Pericardium fibroblast (primary cell): ENCODE data around the gene NR2C2. TPM values are rescaled to one million over a fixed set of nuclear protein-coding genes. Genes with fewer than 3 reads are reported as not detected.

ENCODE experiments used
- total RNA-seq: library from RNA; depleted of rRNA; stranded (reverse); fragments of >200 nt; gene quantifications from 2 replicates; pipeline ENCODE4 v1.2.3, GENCODE V29; 2015

Gene NR2C2
- 11.7 and 23.1 TPM in 2 replicates for total RNA-seq

DNA sequence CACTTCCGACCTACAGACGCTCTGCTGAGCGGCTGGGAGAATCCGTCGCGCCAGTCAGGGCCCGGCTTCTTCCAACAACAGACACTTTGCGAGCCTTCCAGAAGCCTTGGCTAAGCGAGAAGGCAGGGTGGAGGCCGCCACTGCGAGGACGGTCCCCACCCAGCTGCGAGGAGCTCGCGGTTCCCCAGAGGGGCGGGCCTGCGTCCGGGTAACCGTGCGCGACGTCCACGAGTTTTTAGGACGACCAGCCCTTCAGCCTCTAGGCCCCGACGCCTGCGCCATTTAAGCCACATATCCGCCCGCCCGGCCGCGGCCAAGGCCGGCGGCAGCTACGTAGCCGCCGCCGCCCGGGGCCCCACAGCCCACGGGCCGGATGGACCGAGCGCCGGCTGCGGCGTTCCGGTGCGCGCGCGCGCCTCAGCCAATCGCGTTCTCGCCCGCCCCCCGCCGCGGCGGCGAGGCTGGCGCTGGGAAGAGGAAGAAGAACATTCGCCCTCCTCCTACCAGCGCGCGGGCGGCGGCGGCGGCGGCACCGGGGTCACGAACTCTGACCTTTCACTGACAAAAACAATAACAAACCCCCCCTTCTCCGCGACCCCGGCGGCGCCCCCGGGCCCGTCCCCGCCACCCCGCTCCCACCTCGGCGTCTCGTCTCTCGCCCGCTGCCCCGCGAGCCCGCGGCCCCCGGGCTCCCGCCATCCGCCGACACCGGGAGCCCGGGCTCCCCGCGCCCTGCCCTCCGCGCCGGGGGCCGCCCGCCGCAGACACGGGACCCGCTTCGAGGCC lies at the start of gene NR2C2:
NR2C2 (plus strand) TSS at position 484 of the 786 bp plus-strand sequence. CDS start 56,332 bp downstream, outside the sequence.

DNA sequence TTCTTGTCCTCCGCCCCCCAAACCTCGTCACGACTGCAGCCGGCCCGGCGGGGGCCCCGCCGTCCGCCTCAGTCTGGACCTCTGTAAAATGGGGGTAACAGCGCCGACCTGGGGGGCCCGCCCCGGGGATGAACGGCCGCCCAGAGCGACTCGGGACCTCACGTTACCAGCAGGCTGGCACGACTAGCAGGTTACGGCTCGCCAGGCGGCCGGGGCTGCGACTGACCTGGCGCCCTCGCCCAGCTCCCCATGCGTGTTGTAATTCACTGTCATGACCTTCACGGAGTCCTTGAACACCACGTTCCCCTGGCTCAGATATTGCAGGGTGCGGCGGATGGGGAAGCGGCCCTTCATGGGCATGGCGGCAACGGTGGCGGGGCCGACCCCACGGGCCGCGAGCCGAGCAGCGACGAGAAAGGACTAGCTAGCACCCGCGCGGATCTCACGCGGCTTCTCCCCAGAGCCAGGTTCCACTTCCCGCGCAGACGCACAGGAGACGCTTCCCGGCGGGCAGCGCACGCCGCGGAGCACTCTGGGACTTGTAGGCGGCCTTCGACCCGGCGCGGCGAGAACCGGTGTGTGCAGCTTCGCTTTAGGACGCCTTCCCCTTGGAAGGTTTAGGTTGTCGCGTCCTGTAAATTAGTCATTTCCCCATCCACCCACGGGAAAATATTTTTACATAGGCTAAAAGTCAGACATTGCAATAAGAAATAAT lies 117.6 kb downstream of the NR2C2 start, which contains the start of gene MRPS25:
MRPS25 (minus strand) TSS at position 481 of the 715 bp plus-strand sequence; CDS start at position 360, 121 bp downstream.

Other genes starting within 250 kb of the NR2C2 start
- gene FGD5, start 128.6 kb upstream of the NR2C2 start, total RNA-seq = 1.2 and 1.8 TPM in 2 replicates
- 11.1 and 19.3 TPM in 2 replicates for gene MRPS25, start 117.7 kb downstream of the NR2C2 start, total RNA-seq
- 14.6 and 17.2 TPM in 2 replicates for gene RBSN, start 151.6 kb downstream of the NR2C2 start, total RNA-seq